Stomach (tissue), 4 donors: ENCODE measurements around the gene ATP8B4.

Source experiments
- EP300 ChIP-seq: sonication (generic); formaldehyde crosslinking; IDR thresholded peaks from one replicate; pipeline ENCODE4 v1.6.1; 2017; ENCODE audit warnings: antibody characterized with exemption
- POLR2A ChIP-seq, 4 donors: fragments of 450-650 bp; IDR thresholded peaks; one replicate each; pipeline ENCODE4 v1.6.1; 2016; ENCODE audit warnings: antibody characterized with exemption in 4 of 4, control low read depth in 2 of 4, mild to moderate bottlenecking in 1 of 4, moderate library complexity in 1 of 4
- POLR2AphosphoS5 ChIP-seq, 3 donors: sonication (generic); formaldehyde crosslinking; IDR thresholded peaks; one replicate each; pipeline ENCODE4 v1.6.1; 2016; ENCODE audit warnings: antibody characterized with exemption in 3 of 3
- TF ChIP-seq, protein P1 (sequence below), 7 experiments: fragments of 450-650 bp in 4 of 7; fragments of 200-600 bp in 3 of 7; sonication (generic) in 3 of 7; IDR thresholded peaks; one replicate each; pipeline ENCODE4 v1.5.1; 2016 to 2019; ENCODE audit warnings: antibody characterized with exemption in 7 of 7, control low read depth in 2 of 7, mild to moderate bottlenecking in 1 of 7

DNA sequence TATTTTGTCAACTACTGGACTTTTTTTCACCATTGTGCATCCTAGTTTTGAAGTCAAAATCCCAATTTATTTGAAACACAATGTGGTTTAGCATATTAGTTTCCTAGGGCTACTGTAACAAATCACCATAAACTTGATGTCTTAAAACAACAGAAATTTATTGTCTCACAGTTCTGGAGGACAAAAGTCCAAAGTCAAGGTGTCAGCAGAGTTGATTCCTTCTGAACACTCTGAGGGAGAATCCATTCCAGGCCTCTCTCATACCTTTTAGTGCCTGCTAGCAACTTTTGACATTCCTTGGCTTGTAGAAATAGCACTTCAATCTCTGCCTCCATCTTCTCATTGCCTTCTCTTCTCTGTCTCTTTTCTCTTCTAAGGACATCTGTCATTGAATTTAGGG lies 48.1 kb upstream of the ATP8B4 start:
- TF ChIP-seq POLR2A (IDR thresholded peaks at IDR 0.05) (no peak), POLR2AphosphoS5 (IDR thresholded peaks at IDR 0.05) (no peak), EP300 (no peak)
- TF ChIP-seq, protein P1, sequence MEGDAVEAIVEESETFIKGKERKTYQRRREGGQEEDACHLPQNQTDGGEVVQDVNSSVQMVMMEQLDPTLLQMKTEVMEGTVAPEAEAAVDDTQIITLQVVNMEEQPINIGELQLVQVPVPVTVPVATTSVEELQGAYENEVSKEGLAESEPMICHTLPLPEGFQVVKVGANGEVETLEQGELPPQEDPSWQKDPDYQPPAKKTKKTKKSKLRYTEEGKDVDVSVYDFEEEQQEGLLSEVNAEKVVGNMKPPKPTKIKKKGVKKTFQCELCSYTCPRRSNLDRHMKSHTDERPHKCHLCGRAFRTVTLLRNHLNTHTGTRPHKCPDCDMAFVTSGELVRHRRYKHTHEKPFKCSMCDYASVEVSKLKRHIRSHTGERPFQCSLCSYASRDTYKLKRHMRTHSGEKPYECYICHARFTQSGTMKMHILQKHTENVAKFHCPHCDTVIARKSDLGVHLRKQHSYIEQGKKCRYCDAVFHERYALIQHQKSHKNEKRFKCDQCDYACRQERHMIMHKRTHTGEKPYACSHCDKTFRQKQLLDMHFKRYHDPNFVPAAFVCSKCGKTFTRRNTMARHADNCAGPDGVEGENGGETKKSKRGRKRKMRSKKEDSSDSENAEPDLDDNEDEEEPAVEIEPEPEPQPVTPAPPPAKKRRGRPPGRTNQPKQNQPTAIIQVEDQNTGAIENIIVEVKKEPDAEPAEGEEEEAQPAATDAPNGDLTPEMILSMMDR (IDR thresholded peaks at IDR 0.05), result no peak
